Stimulated activated CD8-positive, alpha-beta memory T cell treated with anti-CD3 and anti-CD28 coated beads, Interleukin-15, amount 100 ng/mL, for 1 hour (primary cell): ENCODE results near the gene RYR3.
A peak's percentile ranks its signal among the peaks of the same experiment; 100 is the strongest.

Source experiments
- DNase-seq: peaks from one replicate; pipeline ENCODE4 v3.0.0-alpha.2; 2020; ENCODE audit warnings: low read depth

Gene RYR3

DNA sequence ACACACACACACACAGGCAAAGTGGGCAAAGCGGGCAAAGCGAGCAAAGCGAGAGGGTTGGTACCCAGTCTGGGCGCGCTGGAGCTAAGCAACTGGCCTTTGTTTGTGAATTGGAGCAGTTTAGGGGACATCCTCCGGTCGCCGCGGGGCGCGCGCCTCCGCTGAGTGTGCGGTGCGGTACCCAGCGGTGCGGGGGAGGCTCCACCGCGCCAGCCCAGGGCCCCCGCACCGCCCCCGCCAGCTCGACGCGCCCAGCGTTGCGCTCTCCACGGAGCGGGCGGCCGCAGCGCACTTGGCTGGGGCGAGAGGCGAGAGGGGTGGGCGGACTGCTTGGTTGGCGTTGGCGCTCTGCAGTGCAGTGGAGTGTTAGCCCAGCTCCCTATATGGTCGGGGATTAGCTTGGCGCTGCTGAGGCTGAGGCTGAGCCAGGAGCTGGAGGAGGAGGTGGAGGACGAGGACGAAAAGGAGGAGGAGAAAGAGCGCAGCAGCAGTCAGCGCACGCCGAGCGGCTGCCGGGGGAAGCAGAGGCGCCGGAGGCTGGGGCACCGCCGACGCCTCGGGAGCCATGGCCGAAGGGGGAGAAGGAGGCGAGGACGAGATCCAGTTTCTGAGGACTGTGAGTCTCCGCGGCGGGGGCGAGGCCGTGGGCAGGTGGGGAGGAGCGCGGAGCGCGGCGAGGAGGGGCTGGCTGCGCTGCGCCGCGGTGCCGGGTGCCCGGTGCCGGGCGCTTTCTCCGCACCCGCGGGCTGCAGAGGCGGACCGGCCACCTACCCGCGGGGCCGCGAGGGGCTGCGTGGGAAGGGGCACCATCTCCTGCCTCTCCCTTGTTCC is at the start of gene RYR3:
TSS of gene RYR3 (plus strand) at position 487 of the 831 bp plus-strand sequence. CDS start at position 566, 79 bp downstream.
- DNase-seq = no peak

DNA sequence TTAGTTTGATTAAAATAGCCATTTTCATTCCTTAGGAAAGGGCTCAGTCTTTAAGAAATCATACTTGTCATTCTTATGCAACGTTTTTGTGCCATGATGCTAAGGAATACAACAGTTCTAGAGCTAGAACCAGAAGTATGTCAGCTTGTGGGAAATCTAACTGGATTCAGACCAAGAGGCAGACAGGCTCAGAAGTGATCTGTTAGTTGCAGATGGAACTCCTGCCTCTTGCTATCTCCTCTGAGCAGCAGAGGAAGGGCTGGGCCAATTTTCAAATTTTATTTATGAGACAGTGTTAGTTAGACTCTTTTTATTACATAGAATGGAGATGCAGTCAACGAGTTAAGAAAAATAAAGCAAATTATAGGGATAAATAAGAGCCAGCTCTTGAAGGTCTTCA is 48.5 kb upstream of the RYR3 start:
- no peak for DNase-seq

DNA sequence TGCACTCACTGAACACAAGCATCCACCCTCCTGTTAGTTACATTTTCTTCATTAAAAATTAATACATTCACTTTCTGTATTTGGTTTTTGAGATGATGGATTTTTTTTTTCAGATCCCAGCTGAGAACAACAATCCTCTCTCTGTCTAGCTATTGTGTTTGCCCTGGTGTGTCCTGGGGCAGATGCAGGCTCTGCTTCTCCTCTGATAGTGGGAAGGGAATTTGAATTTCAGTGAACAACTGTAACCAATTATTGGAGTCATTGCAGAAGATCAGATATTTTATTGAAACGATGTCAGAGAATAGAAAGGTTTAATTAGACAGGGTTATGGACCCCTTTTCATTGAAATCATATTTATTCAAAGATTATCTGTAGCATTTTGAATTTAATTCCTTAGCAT is 33.1 kb upstream of the RYR3 start:
- no peak for DNase-seq

DNA sequence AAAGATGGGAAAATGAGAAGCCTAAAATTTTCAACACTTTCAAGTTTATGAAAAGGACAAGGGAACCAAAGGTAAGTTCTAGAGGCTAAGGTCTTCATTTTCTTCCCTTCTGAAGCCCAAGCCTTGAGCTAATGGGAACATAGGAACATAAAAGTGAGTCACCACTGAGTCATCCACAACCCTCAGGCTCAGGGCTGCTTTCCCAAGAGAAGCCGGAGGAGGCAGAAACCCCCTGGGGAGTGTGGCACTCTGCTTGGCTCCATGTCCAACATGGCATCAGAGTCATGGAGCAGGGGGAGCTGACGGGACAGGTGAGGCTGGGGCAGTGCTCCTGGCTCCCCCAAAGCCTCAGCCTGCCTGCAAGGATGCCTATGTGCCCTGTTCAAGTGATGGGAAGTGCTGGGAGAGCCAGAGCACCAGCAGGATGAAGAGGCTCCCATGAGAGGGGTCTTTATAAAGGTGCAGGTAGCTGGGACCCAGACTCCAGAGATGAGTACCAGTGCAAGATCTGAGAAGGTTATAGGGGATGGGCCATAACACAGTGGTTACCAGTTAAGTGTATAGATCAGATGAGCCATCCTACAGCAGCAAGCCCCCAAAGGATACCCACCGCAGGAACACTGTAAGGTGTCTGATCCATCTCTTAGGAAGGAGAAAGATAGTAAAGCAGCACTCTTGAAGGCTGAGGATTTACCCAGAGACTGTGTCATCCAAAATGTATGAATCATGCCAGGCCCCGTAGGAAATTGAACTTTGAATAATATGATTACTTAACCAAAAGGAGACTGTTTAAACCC is 31.8 kb upstream of the RYR3 start:
- DNase-seq = no peak

DNA sequence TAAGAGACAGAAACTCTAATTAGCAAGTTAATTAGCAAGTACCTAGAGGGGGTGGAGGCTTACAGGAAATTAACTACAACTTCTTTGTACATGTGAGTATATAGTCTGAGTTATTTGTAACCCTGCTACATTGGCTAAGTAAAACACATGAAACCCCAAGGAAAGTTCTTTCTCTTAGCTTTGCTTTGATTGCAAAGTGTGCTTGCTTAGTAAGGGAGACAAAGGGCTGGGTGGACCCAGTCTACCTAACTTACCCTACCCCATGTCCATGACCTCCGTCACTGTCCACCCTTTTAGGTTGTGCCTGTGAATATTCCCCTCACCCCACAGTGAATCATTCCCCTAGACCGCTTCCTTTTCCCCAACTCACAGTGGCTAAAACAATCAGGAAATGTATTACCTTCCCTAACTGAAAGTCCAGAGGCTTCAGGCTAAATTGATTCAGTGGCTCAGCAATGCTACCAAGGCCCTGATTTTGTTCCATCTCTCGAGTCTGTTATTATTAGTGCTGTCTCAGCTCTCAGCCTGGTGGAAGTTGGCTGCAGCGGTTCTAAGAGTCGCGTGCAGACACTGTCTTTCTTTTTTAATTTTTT is 31.1 kb upstream of the RYR3 start:
- no peak for DNase-seq

DNA sequence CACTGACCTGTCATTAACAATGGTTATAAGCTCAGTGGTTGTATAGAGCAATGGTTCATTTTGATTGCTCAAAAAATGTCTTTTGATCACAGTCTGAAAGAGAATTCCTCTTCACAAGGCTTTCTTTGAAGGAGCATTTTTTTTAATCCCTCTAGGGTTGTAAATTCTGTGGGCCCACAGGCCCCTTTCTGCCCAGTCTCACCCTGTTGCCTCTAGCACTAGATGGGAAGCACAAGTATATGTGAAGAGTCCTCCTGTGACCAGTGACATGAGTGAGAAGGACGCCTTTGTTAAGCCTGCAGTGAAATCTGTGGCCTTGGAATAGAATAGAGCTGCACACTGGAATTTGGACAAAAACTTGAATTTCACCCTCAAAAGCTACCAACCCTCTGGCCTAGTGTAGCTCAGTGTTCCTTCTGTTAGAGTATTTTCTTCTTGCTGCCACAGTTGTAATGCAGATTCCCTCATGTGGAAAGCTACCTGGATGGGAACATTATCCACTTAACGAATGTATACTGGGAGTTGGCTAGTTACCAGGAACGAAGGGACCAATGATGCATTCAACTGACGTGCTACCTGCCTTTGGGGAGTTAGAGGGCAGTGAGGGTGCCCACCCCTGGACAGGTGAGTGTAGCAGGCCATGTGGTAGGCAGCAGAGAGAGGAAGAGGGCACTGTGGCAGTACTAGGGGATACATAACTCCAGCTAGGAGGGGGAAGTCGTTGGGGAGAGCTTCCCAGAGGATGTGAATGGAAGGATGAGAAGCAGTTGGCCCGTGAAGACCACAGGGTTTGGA is 28.3 kb upstream of the RYR3 start:
- DNase-seq = no peak

DNA sequence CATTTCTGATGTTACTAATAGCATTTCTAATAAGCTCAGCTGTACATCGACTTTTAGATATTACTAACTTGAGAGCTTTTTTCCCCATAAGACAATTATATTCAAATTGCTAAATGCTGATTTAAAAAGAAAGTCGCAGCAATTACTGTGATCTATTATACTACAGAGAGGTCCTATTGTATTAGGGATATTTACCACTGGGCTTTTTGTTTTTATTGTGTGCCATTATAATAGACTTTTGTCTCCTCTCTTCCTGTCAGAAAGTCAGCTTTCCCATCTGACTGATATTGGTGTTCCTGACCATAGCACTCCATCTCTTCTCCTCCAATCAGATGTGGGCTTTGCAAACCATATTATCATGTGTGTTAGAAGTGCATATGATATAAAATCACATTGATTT is 27.2 kb upstream of the RYR3 start:
- DNase-seq = no peak

DNA sequence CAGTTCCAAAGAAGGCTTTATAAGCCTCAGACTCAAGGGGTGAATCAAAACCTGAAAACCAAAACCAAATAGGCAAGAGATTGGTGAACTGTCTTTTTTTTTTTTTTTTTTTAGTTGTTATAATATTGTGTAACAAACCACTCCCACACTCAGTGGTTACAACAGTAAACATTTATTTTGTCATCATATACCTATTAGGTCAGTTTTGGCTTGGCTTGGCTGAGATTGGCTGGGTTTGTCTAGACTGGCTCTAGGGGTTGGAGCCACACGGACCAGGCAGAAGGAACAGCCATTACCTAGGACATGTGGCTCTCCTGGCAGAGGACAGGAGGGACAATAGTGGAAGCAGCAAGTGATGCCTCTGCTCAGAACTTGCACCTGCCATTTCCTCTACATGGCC is 26.4 kb upstream of the RYR3 start:
- no peak for DNase-seq

DNA sequence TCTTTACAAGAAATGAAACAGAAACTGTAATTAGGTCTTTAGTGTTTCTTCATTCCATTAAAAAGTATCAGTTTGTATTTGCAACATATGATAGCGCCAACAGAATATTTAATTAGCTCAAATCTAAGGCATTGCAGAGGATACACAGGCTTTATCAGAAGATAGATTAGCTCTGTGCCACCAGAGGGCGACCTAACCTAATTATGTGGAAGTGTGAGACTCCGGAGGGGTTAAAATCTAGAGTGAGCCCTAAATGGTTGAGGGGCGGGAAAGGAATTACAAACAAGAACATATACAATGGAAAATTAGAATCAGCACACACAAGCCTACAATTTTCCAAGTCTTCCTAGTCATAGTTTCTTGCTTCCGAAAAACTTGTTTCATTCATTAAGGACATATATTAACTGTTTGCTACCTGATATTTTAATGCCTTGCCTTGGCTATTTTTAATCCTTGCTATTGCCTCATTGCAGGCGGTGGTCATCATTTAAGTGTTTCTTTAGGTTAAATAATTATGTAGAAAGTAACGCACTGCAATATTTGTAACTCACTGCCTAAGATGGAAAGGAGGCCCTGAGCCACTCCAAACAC is 18.0 kb upstream of the RYR3 start:
- DNase-seq = peak; percentile 3

DNA sequence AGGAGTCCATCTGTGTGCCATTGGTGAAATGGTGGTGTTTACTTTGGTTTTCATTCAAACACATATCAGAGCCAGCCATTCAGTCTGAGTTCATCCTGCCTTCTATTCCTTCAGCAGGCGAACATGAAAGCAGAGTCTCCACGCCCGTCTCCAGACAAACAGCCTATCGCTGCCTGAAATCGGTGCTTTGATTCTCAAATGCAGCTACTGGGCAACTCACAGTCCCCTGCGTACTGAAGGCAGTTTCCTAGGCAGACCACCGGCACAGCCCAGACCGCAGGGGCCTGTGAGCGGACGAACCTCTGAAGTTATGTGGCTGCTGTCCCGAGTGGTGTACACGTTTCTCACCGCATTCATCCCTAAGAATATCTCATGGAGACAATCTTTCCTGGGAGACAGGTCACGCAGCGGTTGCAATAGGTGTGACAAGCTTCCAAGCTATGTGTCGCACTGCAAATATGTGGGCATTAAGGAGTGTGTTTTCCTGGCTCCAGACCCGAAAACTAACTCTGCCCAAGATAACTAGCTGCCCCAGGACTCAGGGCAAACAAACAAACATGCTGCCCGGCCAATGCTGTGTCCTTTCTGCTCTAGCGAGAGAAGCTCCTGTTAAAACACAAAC is 16.9 kb upstream of the RYR3 start:
- DNase-seq = no peak

DNA sequence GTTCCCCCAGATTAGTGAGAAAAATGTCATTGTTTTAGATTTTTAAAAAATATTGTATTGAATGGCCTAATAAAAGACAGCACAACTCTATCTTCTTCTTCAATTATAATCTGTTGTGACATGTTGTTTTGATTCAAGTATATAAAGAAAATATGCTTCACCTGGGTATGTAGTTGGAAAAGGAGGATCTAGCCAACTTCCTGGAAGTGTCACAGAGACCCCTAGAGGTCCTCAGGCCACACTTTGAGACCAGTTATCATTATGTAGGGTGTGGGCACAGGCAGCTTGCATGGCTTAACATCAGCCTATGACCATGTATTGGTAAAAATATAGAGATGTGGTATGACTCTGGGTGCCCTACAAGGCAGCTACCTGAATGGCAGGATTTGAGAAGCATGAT is 14.7 kb upstream of the RYR3 start:
- DNase-seq = no peak

DNA sequence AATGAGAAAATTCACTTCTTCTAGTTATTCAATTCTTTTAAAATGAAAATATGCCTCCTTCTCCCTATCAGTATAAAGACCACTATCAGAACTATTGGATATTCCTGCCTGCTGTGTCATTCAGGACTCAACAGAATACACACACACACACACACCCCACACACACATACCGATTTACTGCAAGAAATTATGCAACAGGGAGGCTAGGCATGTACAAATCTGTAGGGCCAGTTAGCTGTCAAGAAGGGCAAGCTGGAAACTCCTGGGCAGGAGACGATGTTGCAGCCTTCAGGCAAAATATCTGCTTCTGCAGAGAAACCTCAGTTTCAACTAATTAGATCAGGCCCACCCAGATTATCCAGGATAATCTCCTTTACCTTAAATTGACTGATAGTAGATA is 13.9 kb upstream of the RYR3 start:
- DNase-seq = no peak

DNA sequence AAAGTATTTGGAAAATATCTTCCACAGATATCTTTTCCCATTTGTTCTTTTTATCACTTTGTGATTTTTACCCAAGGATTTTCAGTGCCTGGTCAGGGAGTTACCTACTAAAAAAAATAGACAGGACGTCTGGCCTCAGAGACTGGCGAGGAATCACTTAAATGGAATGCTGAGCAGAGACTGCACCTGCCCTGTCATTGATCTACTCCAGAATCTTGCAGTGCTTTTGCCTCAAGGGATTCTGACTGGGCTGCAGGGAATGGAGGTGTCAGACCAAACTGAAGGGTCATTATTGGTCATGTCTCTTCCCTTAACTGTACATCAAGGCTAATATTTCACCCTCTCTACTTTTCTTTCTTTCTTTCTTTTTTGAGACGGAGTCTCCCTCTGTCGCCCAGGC is 12.1 kb upstream of the RYR3 start:
- DNase-seq = no peak

DNA sequence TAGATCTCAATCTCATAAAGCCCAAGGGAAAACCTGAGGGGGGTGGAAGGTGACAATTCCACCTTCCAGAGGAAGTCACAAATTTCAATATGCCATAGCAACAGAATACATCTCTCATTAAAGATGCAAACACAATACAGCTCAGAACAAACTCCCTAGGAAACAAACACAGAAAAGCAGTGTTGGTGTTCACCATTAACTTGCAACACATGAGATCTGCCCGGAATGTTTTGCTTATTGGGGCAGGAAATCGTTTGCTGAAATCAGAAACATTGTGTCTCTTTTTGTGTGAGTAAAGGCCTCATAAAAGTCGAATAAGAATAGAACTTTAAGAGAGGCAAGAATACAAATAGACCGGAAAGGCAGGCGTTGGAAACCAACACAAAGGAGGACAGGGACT is 5.8 kb upstream of the RYR3 start:
- no peak for DNase-seq

DNA sequence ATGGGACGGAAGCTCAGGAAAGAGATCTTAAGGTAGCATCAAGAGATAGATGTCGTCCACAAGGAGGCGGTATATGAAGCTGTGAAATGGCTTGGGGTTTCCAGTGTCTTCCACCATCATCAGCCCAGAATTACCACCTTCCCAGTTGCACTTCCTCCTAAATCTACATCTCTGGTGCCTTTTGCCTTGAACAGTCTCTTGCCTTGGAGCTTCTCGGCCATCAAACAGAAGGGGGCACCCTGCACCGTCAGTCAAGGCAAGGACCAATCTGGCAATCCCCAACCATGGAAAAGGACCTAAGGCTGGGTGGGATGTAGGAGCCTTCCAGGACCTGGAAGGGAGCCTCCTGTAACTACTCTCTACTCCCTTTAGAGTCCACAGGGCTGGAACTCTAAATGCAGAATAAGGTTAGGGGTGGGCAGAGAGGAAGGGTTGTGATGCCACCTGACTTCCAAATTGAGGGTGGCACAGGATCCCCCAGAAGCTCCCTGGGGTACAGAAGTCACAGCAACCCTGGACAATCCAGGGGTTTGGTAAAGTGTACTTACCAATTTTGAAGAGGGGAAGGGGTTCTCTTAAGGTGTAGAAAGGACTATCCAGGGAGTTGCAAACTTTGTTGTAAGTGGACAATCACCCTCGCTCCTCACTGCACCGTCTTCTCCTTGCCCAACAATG is 1.0 kb upstream of the RYR3 start:
- no peak for DNase-seq

DNA sequence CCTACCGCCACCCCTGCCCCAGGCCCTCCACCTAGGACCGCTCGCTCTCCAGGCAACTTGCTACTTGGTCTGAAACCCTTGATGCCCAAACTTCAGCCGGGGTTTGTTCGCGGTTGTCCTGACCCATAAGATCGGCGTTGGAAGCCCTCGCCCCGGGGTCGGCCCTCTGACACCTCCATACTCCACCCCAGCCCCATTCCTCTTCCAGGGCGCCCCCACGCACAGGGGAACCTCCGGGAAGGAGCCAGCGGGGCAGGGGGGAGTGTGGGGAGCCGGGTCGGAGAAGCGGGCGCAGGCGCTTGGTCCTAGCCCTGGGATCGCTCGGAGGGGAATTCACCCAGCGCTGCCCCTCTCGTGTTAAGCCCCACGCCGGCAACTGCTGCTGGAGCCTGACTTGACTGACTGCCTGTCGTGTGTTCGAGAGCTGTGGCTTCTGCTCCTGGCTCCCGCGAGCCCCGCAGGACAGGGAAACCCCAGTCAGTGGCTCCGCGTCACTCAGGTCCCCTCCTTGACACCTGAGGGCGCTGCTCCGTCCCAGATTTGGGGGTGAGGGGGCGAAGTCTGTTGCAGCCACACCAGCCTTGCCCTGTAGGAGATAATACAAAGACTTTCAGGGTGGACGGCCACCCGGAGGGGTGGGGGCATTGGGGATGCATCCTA is 675 bp downstream of the RYR3 start:
- no peak for DNase-seq

DNA sequence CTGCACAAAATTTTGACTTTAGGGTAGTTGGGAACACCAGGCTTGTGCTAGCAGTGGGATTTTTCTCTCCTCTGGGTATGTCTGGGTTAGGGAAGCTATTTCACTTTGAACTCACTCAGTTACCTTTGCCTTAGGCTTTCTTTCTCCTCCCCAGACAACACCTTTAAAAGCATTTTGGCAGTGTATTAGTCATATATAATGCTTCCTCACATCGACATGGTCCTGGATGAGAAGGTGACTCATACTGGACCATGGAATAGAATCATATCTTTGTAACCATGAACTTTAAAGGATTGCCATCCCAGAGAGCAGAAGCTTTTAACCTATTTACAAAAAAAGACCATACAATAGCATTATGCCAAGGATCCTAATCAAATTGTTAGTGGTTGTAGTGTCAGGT is 2.7 kb downstream of the RYR3 start:
- DNase-seq = no peak

DNA sequence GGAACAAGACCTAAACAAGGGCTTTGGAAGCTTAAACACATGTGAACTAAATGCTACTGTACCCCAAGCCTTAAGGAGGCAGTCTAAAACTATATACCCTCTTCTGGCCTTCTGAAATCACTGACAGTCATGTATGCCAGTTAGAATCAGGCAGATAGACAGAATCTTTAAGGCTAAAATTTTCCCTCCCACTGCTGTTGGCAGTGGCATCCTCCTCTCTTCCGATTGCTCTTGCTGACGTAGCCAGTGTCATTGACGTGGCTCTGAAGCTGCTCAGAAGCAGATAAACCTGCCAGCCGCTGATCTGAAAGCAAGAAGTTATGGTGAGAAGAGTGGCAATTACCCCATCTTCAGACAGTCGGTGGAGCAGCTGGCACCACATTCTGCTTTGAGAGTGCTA is 3.3 kb downstream of the RYR3 start:
- no peak for DNase-seq

DNA sequence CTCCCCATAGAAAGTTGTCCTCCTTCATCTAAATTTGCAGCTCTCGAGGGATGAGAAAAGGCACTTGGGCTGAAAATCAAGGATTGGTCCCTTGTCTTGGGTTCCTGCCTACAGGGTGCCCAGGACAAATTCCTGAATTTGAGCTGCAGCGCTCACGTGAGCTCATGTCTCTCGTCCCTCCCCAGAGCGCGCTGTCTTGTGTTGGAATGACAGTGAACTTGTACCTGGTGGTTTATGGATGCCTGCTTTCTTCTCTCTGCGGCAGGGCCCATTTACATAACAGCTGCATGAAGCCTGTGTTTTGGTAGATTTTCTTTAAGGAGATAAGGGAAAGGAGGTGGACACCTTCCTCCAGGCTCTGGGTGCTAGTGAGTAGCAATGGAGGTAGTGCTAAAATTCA is 4.3 kb downstream of the RYR3 start:
- no peak for DNase-seq

DNA sequence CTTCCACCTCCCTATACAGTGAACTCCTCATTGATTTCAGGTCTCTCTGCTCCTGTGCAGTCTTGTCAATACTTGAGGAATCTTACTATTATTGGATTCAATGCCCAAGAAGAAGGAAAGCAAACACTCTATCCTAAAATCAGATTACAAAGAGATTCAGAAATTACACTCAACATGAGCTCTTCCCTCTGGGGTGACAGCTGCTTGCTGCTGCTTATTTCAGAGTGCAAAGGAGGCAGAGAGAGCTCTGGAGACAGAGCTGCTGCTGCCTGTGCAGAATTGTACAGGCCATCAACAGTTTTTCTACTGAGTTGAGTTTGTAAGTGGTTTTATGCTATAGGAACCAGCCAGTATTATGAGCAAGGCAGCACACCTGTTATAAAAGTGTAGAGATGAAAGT is 7.1 kb downstream of the RYR3 start:
- DNase-seq = no peak
